ENCODE measurements around the gene FOXF1.

Gene FOXF1

GRCh38 chr16:86517652-86518258 lies 7.4 kb downstream of the FOXF1 start:
- no peak for DNase-seq

GRCh38 chr16:86519007-86519648 lies 8.8 kb downstream of the FOXF1 start:
- no peak for DNase-seq

GRCh38 chr16:86519649-86520316 lies 9.5 kb downstream of the FOXF1 start:
- peak; percentile 31 for DNase-seq

GRCh38 chr16:86520317-86521210 lies 10.2 kb downstream of the FOXF1 start:
- peak; percentile 88 for DNase-seq

DNA sequence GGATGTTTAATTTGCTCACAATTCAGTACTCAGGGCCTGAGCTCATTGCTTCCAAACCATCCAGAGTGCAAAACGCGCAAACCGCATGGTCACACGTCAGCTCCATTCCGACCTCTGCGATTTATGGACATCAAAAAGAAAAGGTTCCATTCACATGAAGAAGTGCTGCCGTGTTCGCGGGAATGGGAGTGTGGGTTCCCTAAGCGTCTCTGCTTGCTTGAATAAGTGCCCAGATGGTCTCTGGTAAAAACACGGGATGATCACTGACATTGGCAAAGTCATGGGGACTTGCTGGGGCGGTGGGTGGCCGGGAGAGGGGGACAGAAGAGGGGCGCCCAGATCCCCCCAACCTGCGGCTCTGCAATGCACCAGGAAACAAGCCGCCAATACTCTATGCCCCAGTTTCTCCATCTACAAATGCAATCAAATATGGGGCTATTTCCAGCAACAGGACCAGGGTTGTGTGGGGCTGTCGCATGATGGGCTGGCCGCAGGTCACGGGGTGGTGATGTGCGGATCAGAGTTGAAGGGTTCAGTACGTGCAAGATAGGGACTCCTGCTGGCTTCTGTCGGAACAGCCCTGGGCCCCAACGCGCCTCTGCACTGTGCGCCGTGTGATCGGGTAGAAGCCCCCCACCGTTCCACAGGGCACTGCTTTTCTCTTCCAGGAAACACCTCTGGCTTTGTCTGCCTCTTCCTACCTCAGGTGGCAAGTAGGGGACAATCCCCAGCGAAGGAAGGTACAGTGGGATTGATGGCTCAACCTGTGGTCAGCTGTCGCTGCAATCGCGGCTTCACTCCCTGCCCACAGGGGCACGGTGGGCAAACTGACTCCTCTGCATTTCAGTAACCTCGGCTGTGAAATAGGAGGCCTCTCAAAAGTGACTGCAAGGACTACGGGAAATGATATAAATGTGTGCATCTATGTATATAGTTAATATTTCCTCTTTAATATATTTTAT lies 11.2 kb downstream of the FOXF1 start:
- DNase-seq = peak; percentile 64

- DNase-seq = no peak
Measured at GRCh38 chr16:86522634-86523033, 12.3 kb downstream of the FOXF1 start.

GRCh38 chr16:86523166-86523740 lies 12.9 kb downstream of the FOXF1 start:
- DNase-seq = no peak

DNA sequence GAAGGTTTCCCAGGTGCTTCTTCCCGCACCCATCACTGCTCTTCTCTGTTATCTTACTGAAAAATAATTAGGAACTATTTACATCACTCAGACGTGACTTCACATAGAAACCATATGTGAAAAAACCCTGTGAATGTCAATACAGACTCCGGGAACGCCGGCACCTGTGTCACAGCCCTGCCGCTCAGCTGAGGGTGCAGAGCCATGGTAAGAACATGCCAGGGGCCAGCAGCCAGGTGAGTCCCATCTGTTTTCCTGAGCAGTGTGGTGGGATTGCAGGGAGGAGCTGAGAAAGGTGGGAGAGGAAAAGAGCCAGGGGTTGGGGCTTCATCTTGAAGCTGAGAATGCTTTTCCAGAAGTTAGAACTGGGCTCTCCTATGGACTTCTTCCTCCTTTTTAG lies 13.7 kb downstream of the FOXF1 start:
- no peak for DNase-seq

DNA sequence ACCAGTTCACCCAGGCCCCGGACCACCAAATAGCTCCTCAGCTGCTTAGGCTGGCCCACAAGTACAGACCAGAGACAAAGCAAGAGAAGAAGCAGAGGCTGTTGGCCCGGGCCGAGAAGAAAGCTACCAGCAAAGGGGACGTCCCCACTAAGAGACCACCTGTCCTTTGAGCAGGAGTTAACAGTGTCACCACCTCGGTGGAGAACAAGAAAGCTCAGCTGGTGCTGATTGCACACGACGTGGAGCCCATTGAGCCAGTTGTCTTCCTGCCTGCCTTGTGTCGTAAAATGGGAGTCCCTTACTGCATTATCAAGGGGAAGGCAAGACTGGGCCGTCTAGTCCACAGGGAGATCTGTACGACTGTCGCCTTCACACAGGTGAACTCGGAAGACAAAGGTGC lies 15.4 kb downstream of the FOXF1 start:
- no peak for DNase-seq

GRCh38 chr16:86527366-86527765 lies 17.0 kb downstream of the FOXF1 start:
- no peak for DNase-seq

DNA sequence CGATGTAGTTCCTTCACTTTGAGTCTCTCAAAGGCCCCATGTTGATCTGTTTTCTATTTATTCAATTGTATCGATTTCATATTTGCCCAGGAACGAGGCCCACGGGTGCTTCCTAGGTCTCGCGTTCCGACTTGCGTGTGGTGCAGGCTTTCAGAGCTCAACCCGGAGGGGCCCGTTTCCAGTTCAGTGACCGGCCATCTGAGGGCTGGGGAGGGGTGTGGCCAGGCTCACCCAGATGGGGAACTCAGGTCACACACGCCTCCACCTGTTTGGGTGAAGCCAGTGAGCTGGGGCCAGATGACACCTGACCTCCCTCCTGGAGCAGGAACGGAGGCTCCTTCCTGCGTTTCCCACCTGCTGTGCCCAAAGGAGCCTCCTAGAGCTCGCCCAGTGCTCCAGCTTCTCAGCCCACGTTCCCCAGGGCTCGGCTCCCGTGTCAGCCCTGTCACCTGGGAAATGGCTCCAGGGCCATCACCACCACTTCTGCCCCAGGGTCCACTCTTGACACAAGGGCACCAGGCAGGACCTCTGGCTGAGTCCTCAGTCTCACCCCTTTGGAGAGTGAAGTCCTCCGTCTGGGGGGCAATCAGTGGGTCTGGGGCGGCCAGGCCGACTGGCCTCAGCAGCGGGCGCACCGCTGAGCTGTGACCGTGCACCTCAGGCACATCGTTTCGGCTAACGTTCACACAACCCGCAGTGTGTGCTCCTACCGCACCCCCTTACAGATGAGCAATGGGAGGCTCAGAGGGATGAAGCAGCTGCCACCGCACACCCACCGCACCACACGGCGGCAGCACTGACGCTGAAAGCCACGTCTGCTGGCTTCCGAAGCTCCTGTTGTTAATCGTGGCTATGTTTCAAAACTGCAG lies 18.0 kb downstream of the FOXF1 start:
- DNase-seq = no peak

GRCh38 chr16:86529160-86529559 lies 18.8 kb downstream of the FOXF1 start:
- no peak for DNase-seq

DNA sequence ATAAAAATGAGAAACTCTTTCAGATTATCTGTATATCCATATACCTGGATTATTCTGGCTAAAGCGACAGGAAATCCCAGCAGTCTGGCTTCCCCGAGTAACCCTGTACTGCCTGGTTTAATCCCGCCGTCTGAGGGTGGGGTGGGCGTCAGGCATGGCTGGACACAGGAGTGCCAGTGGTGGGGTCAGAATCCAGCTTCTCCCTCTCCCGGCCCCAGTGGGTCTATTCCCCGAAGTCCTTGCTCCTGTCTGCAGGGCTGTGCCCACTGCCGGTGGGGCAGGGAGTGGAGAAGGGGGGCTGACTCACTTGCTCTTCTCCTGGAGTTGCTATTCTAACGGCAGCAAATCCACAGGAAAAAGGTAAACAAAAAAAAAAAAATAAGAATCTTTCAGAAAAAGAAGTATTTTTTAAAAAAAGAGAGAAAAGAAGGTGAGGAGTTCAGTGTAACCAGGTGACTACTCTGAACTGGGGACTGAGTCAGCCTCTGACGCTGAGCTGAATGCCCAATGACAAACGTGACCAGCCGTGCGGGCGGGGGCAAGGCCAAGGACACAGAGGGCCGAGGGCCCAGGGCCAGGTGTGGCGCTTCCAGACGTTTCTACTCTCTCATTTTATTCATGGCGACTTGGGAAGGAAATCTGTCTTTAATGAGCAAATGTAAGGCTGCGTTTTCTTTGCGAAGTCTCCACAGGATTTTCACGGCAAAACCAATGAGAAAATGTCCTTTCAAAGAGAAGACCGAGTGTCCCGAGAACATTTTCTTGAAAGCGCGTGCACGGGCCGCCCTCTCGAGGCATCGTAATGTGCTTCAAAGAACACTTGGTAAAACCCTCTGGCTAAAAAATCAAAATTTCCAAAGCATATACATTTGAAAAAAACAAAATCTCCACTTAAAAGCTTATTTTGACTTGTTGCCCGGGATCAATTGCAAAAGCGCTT lies 20.2 kb downstream of the FOXF1 start:
- DNase-seq = no peak

DNA sequence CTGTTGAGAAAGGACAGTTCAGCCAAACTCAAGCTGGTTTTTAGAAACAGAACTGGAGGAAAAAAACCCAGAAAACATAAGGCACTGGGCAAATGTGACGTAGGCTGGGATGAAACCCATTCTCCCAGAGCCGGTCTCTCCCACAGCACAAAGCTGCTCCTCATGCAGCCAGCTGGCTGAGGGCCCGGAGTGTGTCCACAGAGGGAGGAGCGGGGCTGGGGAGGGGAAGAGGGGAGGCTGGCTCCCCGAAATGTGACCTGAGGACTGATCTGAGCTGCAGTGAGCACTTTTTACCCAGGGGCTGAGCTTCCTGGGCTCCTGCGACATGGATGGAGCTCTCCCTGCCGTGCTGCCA lies 20.8 kb downstream of the FOXF1 start:
- DNase-seq = no peak

DNA sequence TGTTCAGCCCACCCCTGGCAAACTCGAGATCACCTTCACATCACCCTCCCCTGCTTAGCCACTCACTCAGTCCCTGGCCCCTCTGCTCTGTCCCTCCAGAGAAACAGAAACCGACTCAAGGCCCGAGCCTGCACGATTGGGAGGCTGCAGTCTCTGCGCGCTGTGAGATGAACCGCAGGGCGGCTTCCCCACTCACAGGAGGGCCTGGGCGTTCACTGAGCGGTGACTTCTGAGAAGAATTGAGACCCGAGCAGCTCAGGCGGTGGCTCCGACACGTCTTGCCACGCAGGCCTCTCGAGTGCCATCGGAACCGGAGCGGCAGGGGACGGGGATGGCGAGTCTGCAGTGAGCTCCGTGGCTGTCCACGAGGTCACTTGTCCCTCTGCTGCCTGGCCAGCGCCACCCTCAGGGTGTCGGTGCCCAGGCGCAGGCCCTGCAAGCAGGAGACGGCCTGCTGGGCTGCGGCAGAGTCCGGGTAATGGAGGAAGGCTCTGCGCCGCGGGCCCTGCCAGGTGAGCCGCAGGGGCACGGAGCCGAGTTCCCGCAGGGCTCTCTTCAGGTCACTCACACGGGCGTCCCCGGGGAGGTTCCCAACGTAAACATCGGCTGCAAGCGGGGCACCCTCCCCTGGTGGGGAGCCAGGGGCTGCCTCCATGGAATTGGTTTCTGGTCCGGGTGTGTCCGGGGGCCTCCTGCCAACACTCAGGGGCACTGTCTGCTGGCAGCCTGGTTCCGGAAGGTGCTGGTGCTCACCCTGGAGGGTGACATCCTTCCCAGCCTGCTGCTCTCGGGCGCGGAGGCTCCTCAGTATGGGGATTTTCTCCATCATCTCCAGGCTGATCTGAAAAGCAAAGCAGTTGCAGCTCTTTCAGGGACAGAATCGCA lies 21.6 kb downstream of the FOXF1 start:
- no peak for DNase-seq

DNA sequence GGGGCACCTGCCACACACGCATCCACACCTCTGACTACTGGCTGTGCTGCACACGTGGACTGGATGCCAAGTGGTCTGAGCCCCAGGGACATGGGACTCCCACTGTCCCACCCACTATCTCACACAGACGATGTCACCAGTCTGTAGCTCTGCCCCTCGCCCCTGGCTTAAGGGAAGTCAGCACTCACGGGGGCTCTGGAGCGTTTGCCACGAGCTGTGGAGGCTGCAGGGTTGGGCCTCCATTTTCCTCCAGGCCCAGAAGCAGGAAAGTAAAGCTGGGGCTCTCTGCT lies 22.1 kb downstream of the FOXF1 start:
- DNase-seq = no peak

GRCh38 chr16:86533076-86533475 lies 22.7 kb downstream of the FOXF1 start:
- no peak for DNase-seq

- no peak for DNase-seq
Measured at GRCh38 chr16:86533767-86534351, 23.5 kb downstream of the FOXF1 start.
